ENCODE measurements around the gene PPP2R2B.

The PPP2R2B gene

GRCh38 chr5:146884066-146884626, 5.6 kb upstream of the PPP2R2B start:
- no peak for DNase-seq

- DNase-seq = no peak
Measured at GRCh38 chr5:146883511-146883910, 5.0 kb upstream of the PPP2R2B start.

GRCh38 chr5:146880966-146881365, 2.4 kb upstream of the PPP2R2B start:
- no peak for DNase-seq

- DNase-seq = peak; percentile 10
Measured at GRCh38 chr5:146877783-146878475, 628 bp downstream of the PPP2R2B start.

- no peak for DNase-seq
Measured at GRCh38 chr5:146877178-146877681, 1.3 kb downstream of the PPP2R2B start.

GRCh38 chr5:146873186-146873917, 5.2 kb downstream of the PPP2R2B start:
- DNase-seq = no peak

GRCh38 chr5:146872188-146872587, 6.4 kb downstream of the PPP2R2B start:
- DNase-seq = no peak

- DNase-seq = no peak
Measured at GRCh38 chr5:146867996-146868708, 10.4 kb downstream of the PPP2R2B start.

GRCh38 chr5:146866263-146866662, 12.3 kb downstream of the PPP2R2B start:
- DNase-seq = no peak

GRCh38 chr5:146862641-146863040, 15.9 kb downstream of the PPP2R2B start:
- no peak for DNase-seq

- no peak for DNase-seq
Measured at GRCh38 chr5:146860213-146860893, 18.2 kb downstream of the PPP2R2B start.

GRCh38 chr5:146852089-146852488, 26.5 kb downstream of the PPP2R2B start:
- DNase-seq = no peak

- DNase-seq = no peak
Measured at GRCh38 chr5:146851133-146851532, 27.4 kb downstream of the PPP2R2B start.

GRCh38 chr5:146849694-146850303, 28.8 kb downstream of the PPP2R2B start:
- DNase-seq = no peak

- DNase-seq = no peak
Measured at GRCh38 chr5:146848133-146848532, 30.4 kb downstream of the PPP2R2B start.

GRCh38 chr5:146840016-146840415, 38.5 kb downstream of the PPP2R2B start:
- no peak for DNase-seq

GRCh38 chr5:146836226-146836842, 42.2 kb downstream of the PPP2R2B start:
- no peak for DNase-seq

GRCh38 chr5:146832985-146833732, 45.4 kb downstream of the PPP2R2B start:
- no peak for DNase-seq

GRCh38 chr5:146828385-146828784, 50.2 kb downstream of the PPP2R2B start:
- no peak for DNase-seq

GRCh38 chr5:146827901-146828300, 50.7 kb downstream of the PPP2R2B start:
- no peak for DNase-seq

- peak; percentile 2 for DNase-seq
Measured at GRCh38 chr5:146825033-146825432, 53.5 kb downstream of the PPP2R2B start.
